ENCODE results near the gene LRRC4C. TPM values are rescaled to one million over a fixed set of nuclear protein-coding genes. Genes with fewer than 3 reads are reported as not detected.

Gene LRRC4C
- total RNA-seq, 2 donors from 2014 or later: 0.42 TPM; not detected in 1

DNA sequence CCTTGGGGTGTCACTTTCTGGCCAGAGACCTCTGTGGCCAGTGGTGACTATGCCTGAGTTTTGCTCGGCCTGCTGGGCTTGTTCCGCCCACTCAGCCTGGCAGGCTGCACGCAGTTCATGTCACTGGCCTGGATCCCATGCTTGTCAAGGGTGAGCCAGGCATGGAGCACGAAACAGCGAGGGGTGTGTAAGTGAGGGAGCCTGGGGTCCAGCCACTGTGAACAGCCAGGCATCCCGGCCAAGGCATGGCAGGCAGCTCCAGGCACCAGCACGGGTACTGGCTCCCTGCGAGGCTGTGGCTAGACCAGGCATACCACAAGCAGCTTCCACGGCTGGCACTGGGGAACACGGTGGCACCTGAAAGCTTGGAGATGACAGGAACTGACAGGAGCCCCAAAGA is 214.3 kb downstream of the LRRC4C start:
- TF ChIP-seq, protein P1, sequence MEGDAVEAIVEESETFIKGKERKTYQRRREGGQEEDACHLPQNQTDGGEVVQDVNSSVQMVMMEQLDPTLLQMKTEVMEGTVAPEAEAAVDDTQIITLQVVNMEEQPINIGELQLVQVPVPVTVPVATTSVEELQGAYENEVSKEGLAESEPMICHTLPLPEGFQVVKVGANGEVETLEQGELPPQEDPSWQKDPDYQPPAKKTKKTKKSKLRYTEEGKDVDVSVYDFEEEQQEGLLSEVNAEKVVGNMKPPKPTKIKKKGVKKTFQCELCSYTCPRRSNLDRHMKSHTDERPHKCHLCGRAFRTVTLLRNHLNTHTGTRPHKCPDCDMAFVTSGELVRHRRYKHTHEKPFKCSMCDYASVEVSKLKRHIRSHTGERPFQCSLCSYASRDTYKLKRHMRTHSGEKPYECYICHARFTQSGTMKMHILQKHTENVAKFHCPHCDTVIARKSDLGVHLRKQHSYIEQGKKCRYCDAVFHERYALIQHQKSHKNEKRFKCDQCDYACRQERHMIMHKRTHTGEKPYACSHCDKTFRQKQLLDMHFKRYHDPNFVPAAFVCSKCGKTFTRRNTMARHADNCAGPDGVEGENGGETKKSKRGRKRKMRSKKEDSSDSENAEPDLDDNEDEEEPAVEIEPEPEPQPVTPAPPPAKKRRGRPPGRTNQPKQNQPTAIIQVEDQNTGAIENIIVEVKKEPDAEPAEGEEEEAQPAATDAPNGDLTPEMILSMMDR (IDR thresholded peaks at IDR 0.05): no peak
- no peak for DNase-seq

DNA sequence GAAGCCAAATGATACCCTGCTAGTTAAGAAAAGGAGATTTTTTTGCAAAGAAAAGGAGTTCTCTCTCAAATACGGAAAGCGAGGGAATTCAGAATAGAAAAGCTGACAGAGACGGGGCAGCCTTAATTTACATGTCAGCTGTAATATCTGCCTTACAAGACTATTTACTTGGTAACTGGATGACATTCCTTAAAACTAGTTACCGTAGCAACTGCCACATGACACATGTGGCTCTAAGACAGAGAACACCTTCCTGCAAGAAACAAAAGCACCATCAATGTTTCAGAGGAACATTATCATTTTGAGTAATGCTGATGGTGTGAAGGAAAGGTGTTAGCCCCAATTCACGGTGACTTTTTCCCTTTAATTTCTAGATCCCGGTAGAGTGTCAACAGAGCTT is 222.1 kb downstream of the LRRC4C start:
- no peak overlapping the region for H3K27ac ChIP-seq
- no peaks in the 10 kb centered on the region for H3K4me1 ChIP-seq
- DNase-seq: no peak
- intact Hi-C loops (cut with DNase I): no loop called here
- H3K27me3 ChIP-seq: no peaks in the 10 kb centered on the region
- TF ChIP-seq, protein P1 (IDR thresholded peaks at IDR 0.05): no peak
- H3K4me3 ChIP-seq: no peak overlapping the region
- H3K9me3 ChIP-seq: no peaks in the 10 kb centered on the region
- no peaks in the 10 kb centered on the region for H3K36me3 ChIP-seq
- no peak overlapping the region for H3K9ac ChIP-seq (ENCODE audit: low read depth in 2 of 2, low read length in 2 of 2)

More for the DNA sequence above, 214.3 kb downstream of the LRRC4C start:
- intact Hi-C loops (cut with DNase I): no loop called here
- H3K36me3 ChIP-seq: no peaks in the 10 kb centered on the region
- H3K4me3 ChIP-seq: no peak overlapping the region
- H3K27ac ChIP-seq: no peak overlapping the region
- no peaks in the 10 kb centered on the region for H3K27me3 ChIP-seq
- H3K4me1 ChIP-seq: no peaks in the 10 kb centered on the region
- no peaks in the 10 kb centered on the region for H3K9me3 ChIP-seq
- no peak overlapping the region for H3K9ac ChIP-seq (ENCODE audit: low read depth in 2 of 2, low read length in 2 of 2)

DNA sequence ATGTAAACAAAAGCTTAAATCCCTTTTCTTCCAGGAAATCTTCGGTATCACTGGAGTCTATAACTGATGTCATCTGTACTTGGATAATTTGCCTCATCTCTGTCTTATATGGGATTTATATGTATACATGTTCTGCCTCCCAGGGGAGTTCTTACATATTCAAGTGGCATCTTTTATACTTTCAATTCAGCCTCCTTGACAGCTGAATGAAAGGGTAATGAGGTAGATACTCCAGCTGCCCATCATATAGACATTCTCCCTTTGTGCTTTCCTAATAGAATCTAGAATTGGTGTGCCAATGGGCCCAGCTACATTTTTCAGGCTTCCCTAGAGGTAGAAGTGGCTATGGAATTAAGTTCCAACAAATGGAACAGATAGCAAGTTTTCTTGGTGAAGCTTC is 223.8 kb downstream of the LRRC4C start:
- no peak overlapping the region for H3K4me3 ChIP-seq
- no peaks in the 10 kb centered on the region for H3K9me3 ChIP-seq
- H3K36me3 ChIP-seq: no peaks in the 10 kb centered on the region
- H3K4me1 ChIP-seq: no peaks in the 10 kb centered on the region
- H3K27me3 ChIP-seq: no peaks in the 10 kb centered on the region
- intact Hi-C loops (cut with DNase I): no loop called here
- TF ChIP-seq, protein P1 (IDR thresholded peaks at IDR 0.05): no peak
- no peak overlapping the region for H3K27ac ChIP-seq
- DNase-seq: no peak
- no peak overlapping the region for H3K9ac ChIP-seq (ENCODE audit: low read depth in 2 of 2, low read length in 2 of 2)

DNA sequence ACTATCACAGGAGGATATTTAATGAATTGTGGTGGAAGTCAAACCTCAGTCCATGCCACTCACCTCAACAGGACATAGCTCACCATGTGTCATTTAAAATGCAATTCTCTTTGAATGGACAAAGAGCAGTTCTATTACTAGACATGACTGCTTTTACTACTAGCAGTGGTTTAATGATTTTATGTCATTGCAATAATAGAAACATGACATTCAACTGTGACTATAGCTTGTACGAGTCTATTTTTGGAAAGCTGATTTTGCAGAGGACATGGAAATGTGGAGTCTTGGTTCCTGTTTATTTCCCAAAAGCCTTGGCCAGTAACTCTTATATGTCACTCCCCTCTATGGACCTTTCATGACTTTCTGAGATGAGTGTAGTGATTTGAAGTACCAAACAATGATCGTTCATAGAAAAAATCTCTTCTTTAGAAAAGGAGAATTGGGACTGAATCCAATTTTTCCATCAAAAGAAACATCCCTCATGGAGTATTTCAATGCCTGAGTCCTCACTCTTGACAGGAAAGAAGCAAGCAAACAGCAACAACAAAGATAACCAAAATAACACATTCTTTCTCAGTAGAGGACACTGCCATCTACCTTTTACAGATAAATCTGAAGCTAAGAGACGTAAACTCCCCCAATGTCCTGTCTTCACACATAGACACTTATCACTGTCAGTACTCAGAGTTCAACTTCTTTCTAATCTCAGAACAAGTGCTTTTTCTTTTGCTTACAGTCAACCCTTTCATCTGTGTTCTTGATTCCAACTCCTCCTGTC is 233.4 kb downstream of the LRRC4C start:
- TF ChIP-seq, protein P1 (IDR thresholded peaks at IDR 0.05): no peak
- intact Hi-C loops (cut with DNase I): no loop called here

DNA sequence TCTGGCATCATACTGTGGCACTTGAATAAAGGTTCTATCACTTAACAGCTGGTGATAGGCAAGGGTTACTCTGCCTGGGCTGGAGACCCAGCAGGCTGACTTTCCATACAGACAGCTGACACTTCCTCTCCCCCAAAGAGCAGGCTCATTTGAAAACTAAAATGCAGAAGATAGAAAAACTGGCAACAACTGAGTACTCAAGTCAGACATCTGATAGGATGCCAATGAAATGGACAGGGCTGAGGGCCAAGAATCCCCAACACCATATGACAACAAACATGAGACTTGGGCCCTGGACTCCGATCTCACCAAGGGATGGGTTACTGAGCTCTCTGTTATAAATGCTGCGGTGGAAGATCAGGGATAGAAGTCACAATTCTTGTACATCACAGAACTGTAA is 237.2 kb downstream of the LRRC4C start:
- Histone ChIP-seq H3K27me3 (no peaks in the 10 kb centered on the region), H3K9me3 (no peaks in the 10 kb centered on the region)

More for the DNA sequence above, 233.4 kb downstream of the LRRC4C start:
- H3K9me3 ChIP-seq: no peaks in the 10 kb centered on the region
- H3K4me3 ChIP-seq: no peak overlapping the region
- no peaks in the 10 kb centered on the region for H3K4me1 ChIP-seq
- H3K27me3 ChIP-seq: no peaks in the 10 kb centered on the region
- H3K36me3 ChIP-seq: no peaks in the 10 kb centered on the region
- no peak overlapping the region for H3K27ac ChIP-seq
- DNase-seq: no peak
- H3K9ac ChIP-seq (ENCODE audit: low read depth in 2 of 2, low read length in 2 of 2): no peak overlapping the region

More for the DNA sequence above, 237.2 kb downstream of the LRRC4C start:
- TF ChIP-seq, protein P1 (IDR thresholded peaks at IDR 0.05): no peak
- no peaks in the 10 kb centered on the region for H3K36me3 ChIP-seq
- no peak overlapping the region for H3K9ac ChIP-seq (ENCODE audit: low read depth in 2 of 2, low read length in 2 of 2)
- DNase-seq: no peak
- intact Hi-C loops (cut with DNase I): no loop called here
- no peaks in the 10 kb centered on the region for H3K4me1 ChIP-seq
- H3K4me3 ChIP-seq: no peak overlapping the region
- no peak overlapping the region for H3K27ac ChIP-seq
